ENCODE data around the gene PSG3.
"Not testable (repeated sequence)": the region's sequence is repeated elsewhere in the genome, so short reads cannot be mapped to it uniquely, and the experiment has no call there.

The PSG3 gene

DNA sequence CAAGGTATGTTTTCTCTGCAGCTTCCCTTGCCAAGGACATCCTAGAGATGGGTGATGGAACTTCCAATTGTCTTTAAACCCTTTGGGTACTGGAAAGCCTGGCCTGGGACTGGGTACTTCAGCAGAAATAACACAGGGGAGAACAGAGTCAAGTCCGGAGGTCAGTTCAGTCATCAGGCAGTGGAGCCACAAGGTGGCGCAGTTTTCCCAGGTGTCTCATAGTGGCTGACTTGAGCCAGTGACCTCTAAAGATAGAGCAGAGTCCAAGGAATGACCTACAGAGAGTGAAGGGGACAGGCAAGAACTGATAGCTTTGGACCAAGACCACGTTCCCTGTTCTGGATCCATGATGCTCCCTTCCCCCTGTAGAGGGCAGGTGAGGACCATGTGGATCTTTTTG lies 18.4 kb upstream of the PSG3 start:
- not testable (repeated sequence) for DNase-seq (ENCODE audit: low read depth); H3K4me3 ChIP-seq (ENCODE audit: low read length)
- TF ChIP-seq, protein P1, sequence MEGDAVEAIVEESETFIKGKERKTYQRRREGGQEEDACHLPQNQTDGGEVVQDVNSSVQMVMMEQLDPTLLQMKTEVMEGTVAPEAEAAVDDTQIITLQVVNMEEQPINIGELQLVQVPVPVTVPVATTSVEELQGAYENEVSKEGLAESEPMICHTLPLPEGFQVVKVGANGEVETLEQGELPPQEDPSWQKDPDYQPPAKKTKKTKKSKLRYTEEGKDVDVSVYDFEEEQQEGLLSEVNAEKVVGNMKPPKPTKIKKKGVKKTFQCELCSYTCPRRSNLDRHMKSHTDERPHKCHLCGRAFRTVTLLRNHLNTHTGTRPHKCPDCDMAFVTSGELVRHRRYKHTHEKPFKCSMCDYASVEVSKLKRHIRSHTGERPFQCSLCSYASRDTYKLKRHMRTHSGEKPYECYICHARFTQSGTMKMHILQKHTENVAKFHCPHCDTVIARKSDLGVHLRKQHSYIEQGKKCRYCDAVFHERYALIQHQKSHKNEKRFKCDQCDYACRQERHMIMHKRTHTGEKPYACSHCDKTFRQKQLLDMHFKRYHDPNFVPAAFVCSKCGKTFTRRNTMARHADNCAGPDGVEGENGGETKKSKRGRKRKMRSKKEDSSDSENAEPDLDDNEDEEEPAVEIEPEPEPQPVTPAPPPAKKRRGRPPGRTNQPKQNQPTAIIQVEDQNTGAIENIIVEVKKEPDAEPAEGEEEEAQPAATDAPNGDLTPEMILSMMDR (conservative IDR thresholded peaks at IDR 0.05; ENCODE audit: low read depth, low read length): peak; percentile 45

DNA sequence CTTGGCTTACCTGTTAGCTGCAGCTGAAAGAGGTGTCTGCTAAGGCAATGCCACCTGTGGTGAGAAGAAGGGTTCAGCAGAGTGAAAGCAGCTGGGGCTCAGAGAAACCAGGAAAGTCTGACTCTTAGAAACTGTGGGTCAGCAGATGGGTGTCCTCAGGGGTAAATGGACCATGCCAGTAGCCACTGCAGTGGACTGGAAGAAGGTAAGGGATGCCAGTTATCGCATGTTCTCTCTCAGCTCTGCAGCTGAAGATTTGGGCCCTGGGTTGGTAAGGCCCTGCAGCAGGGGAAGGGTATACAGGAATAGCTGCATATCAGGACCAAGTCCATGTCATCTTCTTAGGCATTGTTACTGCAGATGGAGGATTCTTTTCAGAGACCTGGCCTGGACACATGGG lies 12.0 kb upstream of the PSG3 start:
- not testable (repeated sequence) for DNase-seq (ENCODE audit: low read depth); H3K4me3 ChIP-seq (ENCODE audit: low read length)

DNA sequence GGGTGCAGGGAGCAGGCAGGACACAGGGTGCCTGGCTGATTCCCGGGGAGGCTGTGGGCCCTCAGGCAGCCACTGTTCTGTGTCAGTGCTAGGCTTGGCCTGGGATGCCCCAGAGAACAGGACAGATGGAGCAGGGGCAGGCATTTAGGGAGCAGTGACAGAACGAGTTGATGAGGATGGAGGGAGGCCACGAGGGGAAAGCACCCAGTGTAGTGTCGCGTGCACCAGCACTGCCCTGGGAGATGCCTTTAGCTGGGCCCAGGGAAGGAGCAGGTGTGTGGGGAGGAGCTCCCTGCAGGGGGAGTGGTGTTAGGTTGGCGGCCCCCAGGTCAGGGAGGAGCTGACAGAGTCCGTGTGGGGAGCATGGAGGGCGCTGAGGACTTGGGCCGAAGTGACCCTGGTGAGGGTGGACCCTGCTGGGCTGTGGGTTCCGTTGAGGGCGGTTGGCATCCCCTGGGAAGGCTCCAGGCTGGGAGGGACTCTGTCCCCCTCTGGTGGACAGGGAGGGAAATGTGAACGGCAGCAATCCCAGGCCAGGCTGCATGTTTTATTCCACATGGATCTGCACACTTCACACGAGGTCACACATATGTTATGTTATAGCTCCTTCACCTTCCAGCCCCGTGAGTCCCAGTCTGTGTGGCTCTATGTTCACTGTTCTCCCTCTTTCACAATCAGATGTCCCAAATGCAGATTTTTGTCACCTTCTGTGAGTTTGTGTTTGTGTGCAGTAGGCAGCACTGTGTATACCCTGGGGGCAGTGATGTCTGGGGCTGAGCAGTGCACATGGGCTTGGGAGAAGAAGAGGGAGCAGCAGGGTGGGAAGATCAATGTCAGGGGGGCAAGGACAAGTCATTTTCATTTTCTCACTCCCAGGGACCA lies 1.7 kb upstream of the PSG3 start:
- TF ChIP-seq, protein P1 (conservative IDR thresholded peaks at IDR 0.05; ENCODE audit: low read depth, low read length): peak; percentile 57
- H3K4me3 ChIP-seq (ENCODE audit: low read length); DNase-seq (ENCODE audit: low read depth): not testable (repeated sequence)

DNA sequence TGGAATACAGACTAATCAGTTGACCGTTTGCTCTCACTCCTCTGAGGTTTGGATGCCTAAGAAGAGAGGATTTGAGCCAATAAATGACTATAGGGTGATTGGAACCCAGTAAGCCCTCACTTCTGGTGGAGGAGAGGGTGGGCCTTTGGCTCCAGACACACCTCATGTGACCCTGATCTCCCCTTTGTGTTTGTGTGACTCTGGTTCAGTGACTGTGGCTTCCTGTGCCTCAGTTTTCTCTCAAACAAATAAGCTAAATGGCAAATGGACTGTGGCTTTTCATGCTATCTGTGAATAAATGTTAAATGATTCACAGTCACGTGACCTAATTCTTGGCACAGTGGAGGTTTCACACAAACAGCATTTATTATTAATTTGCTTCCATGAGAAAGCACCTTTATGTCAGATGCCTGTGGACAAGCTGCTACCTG lies 2.7 kb downstream of the PSG3 start:
- not testable (repeated sequence) for H3K4me3 ChIP-seq (ENCODE audit: low read length)
- DNase-seq (ENCODE audit: low read depth): peak; percentile 56

DNA sequence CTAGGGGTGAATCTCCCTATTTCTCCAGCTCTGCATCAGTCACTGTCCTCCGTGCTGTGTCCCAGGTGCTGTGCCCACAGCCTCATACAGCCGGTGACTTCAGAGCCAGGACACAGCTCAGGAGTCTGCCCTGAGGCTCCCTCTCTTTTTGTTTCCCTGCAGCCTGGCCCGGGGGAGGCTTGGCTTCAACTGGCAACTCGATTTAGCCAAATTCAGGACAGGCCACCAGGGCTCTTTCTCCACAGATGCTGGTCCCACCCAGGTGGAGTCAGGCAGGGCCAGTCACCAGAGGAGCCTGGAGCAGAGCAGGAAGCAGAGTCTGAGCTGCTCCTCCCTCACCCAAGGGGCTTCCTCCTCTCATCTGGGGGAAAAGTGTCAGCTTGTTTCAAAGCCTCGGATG lies 11.9 kb downstream of the PSG3 start:
- H3K4me3 ChIP-seq (ENCODE audit: low read length); DNase-seq (ENCODE audit: low read depth): not testable (repeated sequence)

DNA sequence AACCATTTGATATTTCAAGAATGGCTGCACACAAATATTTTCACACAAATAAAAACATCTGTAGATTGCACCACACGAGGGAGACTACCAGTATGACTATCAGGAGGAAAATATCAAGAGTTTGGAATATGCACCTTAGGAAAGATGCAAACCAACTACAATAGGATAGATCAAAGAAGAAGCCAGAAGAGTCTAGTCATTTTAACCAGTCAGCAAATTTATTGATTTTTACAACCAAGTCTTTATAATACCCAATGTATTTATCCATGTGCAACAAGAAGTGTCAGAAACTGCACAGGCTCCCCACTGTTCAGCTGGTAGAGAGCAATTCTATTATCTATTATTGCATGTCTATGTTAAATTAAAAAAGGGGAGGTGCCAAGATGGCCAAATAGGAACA lies 26.3 kb downstream of the PSG3 start:
- not testable (repeated sequence) for DNase-seq (ENCODE audit: low read depth); H3K4me3 ChIP-seq (ENCODE audit: low read length)

DNA sequence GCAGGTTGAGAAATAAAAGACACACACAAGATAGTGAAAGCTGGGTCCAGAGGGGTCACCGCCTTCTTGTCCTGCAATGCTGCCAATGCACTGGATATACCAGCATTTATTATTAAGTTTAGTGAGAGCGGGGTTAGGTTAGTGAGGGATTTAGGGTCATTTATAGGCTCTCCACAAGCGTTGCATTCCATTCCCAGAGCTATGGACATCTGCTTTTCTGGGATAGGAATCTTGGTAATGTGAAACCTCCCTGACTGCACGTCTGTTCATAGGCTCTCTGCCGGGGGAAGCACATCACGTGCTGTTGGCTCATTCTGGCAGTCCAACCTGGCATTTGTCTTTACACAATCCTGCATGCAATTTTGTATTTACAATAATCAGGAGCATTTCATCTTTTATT lies 27.5 kb downstream of the PSG3 start:
- DNase-seq (ENCODE audit: low read depth); H3K4me3 ChIP-seq (ENCODE audit: low read length): not testable (repeated sequence)

DNA sequence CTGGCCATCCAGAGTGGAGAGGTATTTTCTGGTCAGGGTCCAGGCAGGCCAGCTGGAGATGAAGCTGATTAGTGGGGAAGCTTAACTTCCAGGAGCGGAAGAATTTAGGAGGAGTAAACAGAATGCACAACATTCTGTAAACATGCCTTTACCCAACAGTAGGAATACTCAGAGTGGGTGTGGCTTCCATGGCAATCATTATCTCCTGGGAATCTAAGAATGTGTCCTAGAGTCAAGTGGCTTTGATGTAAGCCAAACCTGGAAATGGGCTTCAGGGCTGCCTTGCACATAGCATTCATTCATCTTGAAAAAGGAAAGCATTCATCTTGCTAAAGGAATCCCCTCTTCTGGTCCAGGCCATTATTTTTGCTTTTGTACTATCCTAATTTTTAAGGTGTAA lies 29.3 kb downstream of the PSG3 start:
- H3K4me3 ChIP-seq (ENCODE audit: low read length); DNase-seq (ENCODE audit: low read depth): not testable (repeated sequence)

DNA sequence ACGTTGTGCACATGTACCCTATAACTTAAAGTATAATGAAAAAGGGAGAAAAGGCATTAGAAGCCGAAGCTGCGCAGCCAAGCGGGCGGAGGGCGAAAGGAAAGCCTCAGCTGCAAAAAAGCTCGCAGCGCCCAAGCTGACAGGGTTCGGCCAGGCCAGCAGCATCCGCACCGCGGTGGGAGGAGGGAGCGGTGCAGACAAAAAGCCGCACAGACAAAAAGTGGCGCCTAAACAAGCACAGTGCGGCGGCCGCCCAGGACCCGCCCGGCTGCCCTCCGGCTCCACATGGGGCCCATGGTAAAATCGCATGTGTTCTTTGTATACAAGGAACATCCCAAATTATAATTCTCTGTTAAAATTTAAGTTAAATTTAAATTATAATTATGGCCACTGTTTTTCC lies 42.4 kb downstream of the PSG3 start:
- no peak overlapping the region for H3K4me3 ChIP-seq (ENCODE audit: low read length)
- TF ChIP-seq, protein P1 (conservative IDR thresholded peaks at IDR 0.05; ENCODE audit: low read depth, low read length): no peak
- DNase-seq (ENCODE audit: low read depth): no peak

DNA sequence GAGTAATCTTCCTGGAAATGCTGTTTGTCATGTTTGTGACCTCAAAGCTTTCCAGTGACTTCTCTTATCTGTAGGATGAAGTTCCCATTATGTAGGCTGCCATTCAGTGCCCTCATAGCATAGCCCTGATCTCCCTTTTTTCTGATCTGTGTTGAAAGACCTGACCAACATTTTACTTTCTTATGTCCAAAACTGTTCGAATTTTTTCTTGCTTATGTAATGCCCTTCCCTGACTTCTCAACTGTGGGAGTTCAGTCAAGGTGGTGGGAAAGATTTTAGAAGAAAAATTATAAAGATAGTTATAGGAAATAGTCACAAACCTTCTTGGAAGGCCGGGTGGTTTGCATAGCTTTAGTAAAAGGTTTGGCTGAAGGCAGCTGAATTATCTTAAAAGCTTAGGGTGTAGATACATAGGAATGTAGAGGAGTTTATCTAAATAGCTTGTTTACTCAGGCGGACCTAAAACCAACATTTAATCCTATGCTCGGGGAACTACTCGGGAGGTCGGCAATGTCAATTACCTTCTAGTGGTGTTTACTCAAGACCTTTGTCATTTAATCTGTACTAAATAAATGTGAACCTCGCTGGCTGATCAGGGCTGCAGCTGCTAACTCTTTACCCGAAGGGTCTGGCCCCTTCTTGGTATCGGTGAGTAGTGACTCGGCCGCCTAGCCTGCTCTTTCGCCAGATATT lies 44.3 kb downstream of the PSG3 start:
- no peak overlapping the region for H3K4me3 ChIP-seq (ENCODE audit: low read length)
- TF ChIP-seq, protein P1 (conservative IDR thresholded peaks at IDR 0.05; ENCODE audit: low read depth, low read length): no peak
- no peak for DNase-seq (ENCODE audit: low read depth)
